ENCODE measurements around the gene ITLN2. TPM values are rescaled to one million over a fixed set of nuclear protein-coding genes. Genes with fewer than 3 reads are reported as not detected.
"Not testable (repeated sequence)": the region's sequence is repeated elsewhere in the genome, so short reads cannot be mapped to it uniquely, and the experiment has no call there.

The ITLN2 gene
- total RNA-seq, 2 experiments from 2014 or later: not detected

GRCh38 chr1:160935527-160936258 is 18.9 kb downstream of the ITLN2 start:
- H3K4me1 Mint-ChIP-seq: no peaks in the 10 kb centered on the region
- no peak overlapping the region for H3K27ac Mint-ChIP-seq
- ATAC-seq (no peak), DNase-seq (no peak)
- peaks cover 4% of the 10 kb centered on the region for H3K9me3 Mint-ChIP-seq (ENCODE audit: low read depth)
- H3K36me3 Mint-ChIP-seq (ENCODE audit: low read depth): no peaks in the 10 kb centered on the region
- CTCF ChIA-PET: interaction anchor here (0.7 to 1.0 kb wide), 3 partner anchors 16 to 18 kb away, joined by 3 read pairs; no protein-coding TSS in a partner anchor
- POLR2A ChIA-PET: interaction anchor here (0.6 kb wide), 1 partner anchor 63 kb away, joined by 8 read pairs; no protein-coding TSS in a partner anchor
- no peak overlapping the region for H3K4me3 Mint-ChIP-seq
- peaks cover 3% of the 10 kb centered on the region for H3K27me3 Mint-ChIP-seq
- intact Hi-C loops (cut with DNase I, micrococcal nuclease): no loop called here

- H3K9me3 Mint-ChIP-seq (ENCODE audit: low read depth); POLR2A ChIA-PET; ATAC-seq; DNase-seq; H3K4me1 Mint-ChIP-seq; H3K27ac Mint-ChIP-seq; H3K4me3 Mint-ChIP-seq; H3K36me3 Mint-ChIP-seq (ENCODE audit: low read depth); CTCF ChIA-PET; H3K27me3 Mint-ChIP-seq: not testable (repeated sequence)
- intact Hi-C loops (cut with DNase I, micrococcal nuclease): loop anchor here in 1 of 2 experiments (5.0 kb wide), 2 partner anchors 39 to 41 kb away; no protein-coding TSS in a partner anchor
Observed at GRCh38 chr1:160933305-160933704, 21.3 kb downstream of the ITLN2 start.

GRCh38 chr1:160925652-160926244 is 28.9 kb downstream of the ITLN2 start:
- ChIA-PET POLR2A (interaction anchor here (0.6 to 0.7 kb wide), 2 partner anchors 204 to 349 kb away, joined by 3 to 5 read pairs; no protein-coding TSS in a partner anchor), CTCF (interaction anchor here (1.1 to 2.0 kb wide), 4 partner anchors 26 to 90 kb away, joined by 4 to 10 read pairs (median 4); partner anchors contain the start of gene ITLN1)
- Mint-ChIP-seq H3K27me3 (peaks cover 8% of the 10 kb centered on the region), H3K9me3 (ENCODE audit: low read depth) (peaks cover 9% of the 10 kb centered on the region), H3K4me3 (no peak overlapping the region), H3K36me3 (ENCODE audit: low read depth) (no peaks in the 10 kb centered on the region), H3K27ac (no peak overlapping the region), H3K4me1 (no peaks in the 10 kb centered on the region)
- intact Hi-C loops (cut with DNase I, micrococcal nuclease): no loop called here
- DNase-seq (no peak), ATAC-seq (no peak)

GRCh38 chr1:160924791-160925651 is 29.6 kb downstream of the ITLN2 start:
- POLR2A ChIA-PET: interaction anchor here (0.6 kb wide), 1 partner anchor 205 kb away, joined by 3 read pairs; no protein-coding TSS in a partner anchor
- intact Hi-C loops (cut with DNase I, micrococcal nuclease): no loop called here
- H3K4me3 Mint-ChIP-seq: no peak overlapping the region
- no peaks in the 10 kb centered on the region for H3K36me3 Mint-ChIP-seq (ENCODE audit: low read depth)
- ATAC-seq: no peak
- H3K27me3 Mint-ChIP-seq: peaks cover 11% of the 10 kb centered on the region
- no peak overlapping the region for H3K27ac Mint-ChIP-seq
- DNase-seq: no peak
- H3K9me3 Mint-ChIP-seq (ENCODE audit: low read depth): peaks cover 9% of the 10 kb centered on the region
- CTCF ChIA-PET: interaction anchor here (0.7 to 2.0 kb wide), 4 partner anchors 27 to 148 kb away, joined by 3 to 10 read pairs (median 4); no protein-coding TSS in a partner anchor
- H3K4me1 Mint-ChIP-seq: no peaks in the 10 kb centered on the region

GRCh38 chr1:160916666-160917065 is 37.9 kb downstream of the ITLN2 start:
- no peak for DNase-seq
- Mint-ChIP-seq H3K4me1 (no peaks in the 10 kb centered on the region), H3K9me3 (ENCODE audit: low read depth) (peaks cover 2% of the 10 kb centered on the region), H3K27ac (no peak overlapping the region), H3K27me3 (peaks cover 19% of the 10 kb centered on the region), H3K36me3 (ENCODE audit: low read depth) (no peaks in the 10 kb centered on the region), H3K4me3 (no peak overlapping the region)
- POLR2A ChIA-PET: no interaction called here
- intact Hi-C loops (cut with DNase I, micrococcal nuclease): loop anchor here in 1 of 2 experiments (5.0 kb wide), 1 partner anchor 46 kb away; no protein-coding TSS in a partner anchor
- no peak for ATAC-seq
- CTCF ChIA-PET: interaction anchor here (1.2 kb wide), 1 partner anchor 73 kb away, joined by 3 read pairs; no protein-coding TSS in a partner anchor

- H3K27ac Mint-ChIP-seq; intact Hi-C loops (cut with DNase I, micrococcal nuclease); H3K36me3 Mint-ChIP-seq (ENCODE audit: low read depth); H3K4me1 Mint-ChIP-seq; ATAC-seq; H3K27me3 Mint-ChIP-seq; H3K4me3 Mint-ChIP-seq; CTCF ChIA-PET; H3K9me3 Mint-ChIP-seq (ENCODE audit: low read depth); POLR2A ChIA-PET; DNase-seq: not testable (repeated sequence)
Observed at GRCh38 chr1:160913229-160913628, 41.4 kb downstream of the ITLN2 start.

GRCh38 chr1:160911925-160912324 is 42.7 kb downstream of the ITLN2 start:
- ChIA-PET POLR2A (no interaction called here), CTCF (interaction anchor here (0.7 to 1.5 kb wide), 6 partner anchors 26 to 231 kb away, joined by 3 to 4 read pairs (median 4); no protein-coding TSS in a partner anchor)
- Mint-ChIP-seq H3K4me3 (no peak overlapping the region), H3K27ac (no peak overlapping the region), H3K9me3 (ENCODE audit: low read depth) (no peaks in the 10 kb centered on the region), H3K27me3 (peaks cover 3% of the 10 kb centered on the region), H3K4me1 (no peaks in the 10 kb centered on the region), H3K36me3 (ENCODE audit: low read depth) (no peaks in the 10 kb centered on the region)
- ATAC-seq: no peak
- DNase-seq: no peak
- intact Hi-C loops (cut with DNase I, micrococcal nuclease): no loop called here

- no peaks in the 10 kb centered on the region for H3K9me3 Mint-ChIP-seq (ENCODE audit: low read depth)
- DNase-seq: no peak
- intact Hi-C loops (cut with DNase I, micrococcal nuclease): no loop called here
- H3K4me3 Mint-ChIP-seq: no peak overlapping the region
- H3K36me3 Mint-ChIP-seq (ENCODE audit: low read depth): no peaks in the 10 kb centered on the region
- no peak overlapping the region for H3K27ac Mint-ChIP-seq
- ChIA-PET CTCF (interaction anchor here (1.1 to 1.5 kb wide), 3 partner anchors 25 to 143 kb away, joined by 3 to 4 read pairs (median 3); no protein-coding TSS in a partner anchor), POLR2A (no interaction called here)
- ATAC-seq: no peak
- H3K27me3 Mint-ChIP-seq: no peaks in the 10 kb centered on the region
- H3K4me1 Mint-ChIP-seq: no peaks in the 10 kb centered on the region
Observed at GRCh38 chr1:160911441-160911840, 43.2 kb downstream of the ITLN2 start.

GRCh38 chr1:160910170-160910750 is 44.3 kb downstream of the ITLN2 start:
- ChIA-PET POLR2A (no interaction called here), CTCF (interaction anchor here (1.0 to 1.4 kb wide), 2 partner anchors 43 to 87 kb away, joined by 3 read pairs; no protein-coding TSS in a partner anchor)

GRCh38 chr1:160907976-160908375 is 46.6 kb downstream of the ITLN2 start:
- ATAC-seq (no peak), DNase-seq (no peak)
- Mint-ChIP-seq H3K9me3 (ENCODE audit: low read depth) (no peaks in the 10 kb centered on the region), H3K27ac (no peak overlapping the region), H3K27me3 (no peaks in the 10 kb centered on the region), H3K4me1 (no peaks in the 10 kb centered on the region), H3K36me3 (ENCODE audit: low read depth) (no peaks in the 10 kb centered on the region), H3K4me3 (no peak overlapping the region)
- intact Hi-C loops (cut with DNase I, micrococcal nuclease): no loop called here
- ChIA-PET CTCF (interaction anchor here (0.7 to 2.3 kb wide), 3 partner anchors 11 to 23 kb away, joined by 3 to 7 read pairs (median 4); partner anchors contain the start of gene ITLN1), POLR2A (no interaction called here)

More at GRCh38 chr1:160910170-160910750, 44.3 kb downstream of the ITLN2 start:
- no peaks in the 10 kb centered on the region for H3K27me3 Mint-ChIP-seq
- H3K4me1 Mint-ChIP-seq: no peaks in the 10 kb centered on the region
- H3K36me3 Mint-ChIP-seq (ENCODE audit: low read depth): no peaks in the 10 kb centered on the region
- ATAC-seq (no peak), DNase-seq (no peak)
- no peaks in the 10 kb centered on the region for H3K9me3 Mint-ChIP-seq (ENCODE audit: low read depth)
- intact Hi-C loops (cut with DNase I, micrococcal nuclease): no loop called here
- no peak overlapping the region for H3K4me3 Mint-ChIP-seq
- H3K27ac Mint-ChIP-seq: no peak overlapping the region

GRCh38 chr1:160905617-160905989 is 49.0 kb downstream of the ITLN2 start:
- intact Hi-C loops (cut with DNase I, micrococcal nuclease): no loop called here
- Mint-ChIP-seq H3K4me3 (no peak overlapping the region), H3K4me1 (no peaks in the 10 kb centered on the region), H3K36me3 (ENCODE audit: low read depth) (no peaks in the 10 kb centered on the region), H3K9me3 (ENCODE audit: low read depth) (no peaks in the 10 kb centered on the region), H3K27me3 (peaks cover 4% of the 10 kb centered on the region), H3K27ac (no peak overlapping the region)
- ChIA-PET CTCF (interaction anchor here (2.0 kb wide), 1 partner anchor 21 kb away, joined by 6 read pairs; the partner anchor contains the start of gene ITLN1), POLR2A (no interaction called here)
- ATAC-seq (no peak), DNase-seq (no peak)

Data from activated CD4-positive, alpha-beta T cell treated with anti-CD3 and anti-CD28 coated beads for 36 hours (primary cell).